Stimulated activated CD4-positive, alpha-beta T cell treated with anti-CD3 and anti-CD28 coated beads, Interleukin-2, amount 100 ng/mL, for 48 hours (primary cell): ENCODE data around the gene NANOS1.

Source experiments
- DNase-seq, 2 donors: peaks; one replicate each; pipeline ENCODE4 v3.0.0-alpha.2; 2020

Gene NANOS1

DNA sequence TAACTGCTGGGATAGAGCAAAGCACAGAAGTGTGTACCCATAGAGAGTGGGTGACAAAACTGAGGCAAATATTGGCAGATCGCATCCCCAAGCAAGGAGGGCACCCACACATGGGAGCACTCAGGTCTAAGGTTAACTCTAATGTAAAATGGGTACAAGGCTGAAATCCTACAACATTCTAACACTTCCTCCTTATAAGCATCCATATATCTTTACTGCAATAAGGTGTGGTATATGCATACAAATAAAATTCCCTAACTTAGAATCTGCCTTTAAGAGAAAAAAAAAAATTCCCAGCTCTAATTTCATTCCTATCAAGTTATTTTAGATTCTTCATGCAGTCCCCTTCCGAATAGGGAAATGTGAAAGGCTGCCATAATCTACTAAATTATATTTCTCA is 32.4 kb downstream of the NANOS1 start:
- no peak for DNase-seq

DNA sequence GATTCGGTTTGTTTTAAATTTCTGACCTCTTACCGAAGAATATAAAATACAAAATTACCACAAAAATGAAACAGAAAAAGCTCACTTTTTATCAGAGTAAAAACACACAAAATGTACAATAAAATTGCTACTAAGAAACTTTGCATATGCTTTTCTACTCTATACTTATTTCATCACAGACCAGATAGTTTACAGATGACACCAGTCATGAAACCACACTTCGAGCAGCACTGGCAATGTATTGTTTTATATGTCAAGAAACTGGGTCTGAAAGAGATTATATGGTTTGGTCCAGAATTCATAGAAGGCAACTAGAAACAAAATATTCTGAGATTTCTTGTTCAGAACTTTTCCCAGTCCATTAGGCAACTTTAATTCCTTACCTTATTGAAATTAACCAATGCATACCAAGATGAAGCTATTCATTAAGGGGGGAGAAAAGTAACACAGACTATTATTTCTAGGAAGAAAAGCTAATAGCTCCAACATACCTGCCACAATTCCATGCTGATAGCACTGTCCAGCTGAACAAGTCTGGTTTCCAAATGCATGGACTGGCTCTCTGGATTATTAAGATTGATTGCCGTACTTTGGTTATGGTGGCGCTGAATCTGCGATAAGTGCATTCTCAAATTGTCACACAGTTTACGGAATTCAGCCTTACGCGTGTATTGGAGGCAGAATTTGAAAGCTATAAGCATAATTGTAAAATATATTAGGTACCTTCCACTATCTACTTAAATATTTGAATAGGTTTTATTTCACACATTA is 41.1 kb downstream of the NANOS1 start:
- no peak for DNase-seq

- DNase-seq, result no peak
These were observed 44.1 kb downstream of the NANOS1 start for GRCh38 chr10:119073584-119073983.

DNA sequence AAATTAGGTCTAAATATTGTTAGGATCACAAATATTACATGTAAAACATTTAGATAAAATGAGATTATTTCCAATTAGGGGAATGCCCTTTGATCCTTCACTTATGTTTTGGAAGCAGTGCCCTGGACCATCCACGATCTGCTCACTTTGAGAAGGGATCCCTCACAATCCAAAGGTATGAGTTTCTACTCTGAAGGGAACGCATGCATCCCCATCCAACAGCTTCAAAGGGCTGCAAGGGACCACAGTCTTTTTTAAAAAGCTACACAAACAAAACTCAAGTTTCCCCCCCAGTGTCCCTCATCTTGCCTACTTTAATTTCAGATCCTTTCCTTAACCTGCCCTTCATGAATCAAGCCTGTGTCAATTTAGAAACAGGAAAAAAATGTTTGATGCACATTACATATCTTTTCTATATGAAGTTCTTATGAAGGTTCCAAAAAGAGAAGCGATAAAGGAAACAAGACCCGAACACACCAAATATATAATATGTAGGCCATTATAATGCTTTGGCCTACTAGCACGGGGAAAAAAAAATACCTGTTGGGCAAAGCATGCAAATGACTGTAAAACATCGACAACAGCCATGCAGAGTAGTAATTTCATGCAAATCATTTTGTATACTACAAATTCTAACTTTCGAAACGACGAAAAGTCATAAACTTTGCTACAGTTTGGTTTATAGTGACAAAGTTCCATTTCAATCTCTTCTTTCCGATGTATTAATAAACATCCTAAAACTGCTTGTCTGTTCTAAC is 49.1 kb downstream of the NANOS1 start:
- DNase-seq, result no peak

- DNase-seq, result peak; percentile 53 to 54
These were observed 50.3 kb downstream of the NANOS1 start for GRCh38 chr10:119079599-119080520.

GRCh38 chr10:119080521-119081259 is 51.2 kb downstream of the NANOS1 start, which contains the start of gene EIF3A:
TSS of gene EIF3A (minus strand) at chr10:119080817. CDS start at chr10:119080676, 141 bp downstream.
- DNase-seq, result peak; percentile 88 to 91
